GM12891 (cell line): ENCODE results near the gene SYT5.

ENCODE experiments used
- PAX5 ChIP-seq: IDR thresholded peaks from 2 replicates; pipeline ENCODE4 v1.6.1; 2011; ENCODE audit warnings: low read length, moderate library complexity, mild to moderate bottlenecking; ENCODE audit not compliant: insufficient read depth, severe bottlenecking
- POLR2A ChIP-seq: IDR thresholded peaks from 2 replicates; pipeline ENCODE4 v1.6.1; 2011; ENCODE audit warnings: low read depth, low read length, control low read depth

DNA sequence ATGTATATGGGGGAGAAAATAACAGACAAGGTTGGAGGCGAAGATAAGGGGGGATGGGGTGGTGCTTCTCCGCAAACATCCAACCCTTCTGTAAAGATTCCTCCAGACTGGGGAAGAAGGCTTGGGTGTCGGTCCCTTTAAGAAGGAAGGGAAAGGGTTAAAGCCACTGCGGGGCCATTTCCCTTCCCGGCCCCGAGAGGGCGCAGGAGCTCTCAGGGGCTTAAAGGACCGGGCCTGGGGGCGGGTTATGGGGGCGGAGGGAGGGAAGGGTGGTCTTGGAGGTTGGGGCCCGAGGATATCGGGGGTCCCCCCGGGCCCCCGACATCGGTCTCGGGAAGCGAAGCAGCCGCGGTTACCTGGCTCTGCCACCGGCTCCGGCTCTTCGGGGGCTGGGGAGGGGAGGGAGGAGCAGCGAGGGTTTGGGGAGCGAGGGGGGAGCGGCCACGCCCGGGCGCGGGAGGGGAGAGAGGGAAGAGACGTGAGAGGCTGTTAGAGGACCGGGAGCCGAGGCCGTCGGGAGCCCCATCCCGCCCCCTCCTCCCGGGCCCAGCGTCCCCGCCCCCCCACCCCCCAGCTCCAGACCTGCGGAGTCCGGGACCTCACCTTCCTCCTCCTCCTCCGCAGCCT is 33.9 kb downstream of the SYT5 start:
- TF ChIP-seq POLR2A: no peak
- TF ChIP-seq PAX5: no peak
